Smooth muscle cell (in vitro differentiated cells): ENCODE measurements around the gene GAPVD1. TPM values are rescaled to one million over a fixed set of nuclear protein-coding genes. Genes with fewer than 3 reads are reported as not detected.

Experiments
- DNase-seq: peaks from one replicate; lab custom pipeline; 2025; ENCODE audit not compliant: unreplicated experiment; lab: John Stamatoyannopoulos, UW
- H2AFZ ChIP-seq: fragments of 200-600 bp; sonication (generic); 2 replicates; pipeline ENCODE4 v1.6.0; 2016; ENCODE audit warnings: antibody characterized with exemption, low read depth, mild to moderate bottlenecking
- H3F3A ChIP-seq: fragments of 200-600 bp; sonication (generic); 2 replicates; pipeline ENCODE4 v1.6.0; 2017; ENCODE audit warnings: antibody characterized with exemption, low read depth
- H3K27ac ChIP-seq: fragments of 200-600 bp; sonication (generic); 2 replicates; pipeline ENCODE4 v1.5.1; 2016; ENCODE audit warnings: low read depth, mild to moderate bottlenecking
- H3K27me3 ChIP-seq: fragments of 200-600 bp; sonication (generic); 2 replicates; pipeline ENCODE4 v1.6.1; 2016; ENCODE audit warnings: low read depth, mild to moderate bottlenecking
- H3K36me3 ChIP-seq: fragments of 200-600 bp; sonication (generic); 2 replicates; pipeline ENCODE4 v1.5.1; 2016; ENCODE audit warnings: low read depth
- H3K4me1 ChIP-seq: fragments of 200-600 bp; sonication (generic); 2 replicates; pipeline ENCODE4 v1.5.1; 2016; ENCODE audit warnings: low read depth
- H3K4me2 ChIP-seq: fragments of 200-600 bp; sonication (generic); 2 replicates; pipeline ENCODE4 v1.6.0; 2016; ENCODE audit warnings: mild to moderate bottlenecking
- H3K4me3 ChIP-seq: fragments of 200-600 bp; sonication (generic); 2 replicates; pipeline ENCODE4 v1.5.1; 2016; ENCODE audit warnings: mild to moderate bottlenecking
- H3K79me2 ChIP-seq: fragments of 200-600 bp; sonication (generic); 2 replicates; pipeline ENCODE4 v1.6.0; 2016; ENCODE audit warnings: low read depth, mild to moderate bottlenecking
- H3K9ac ChIP-seq: fragments of 200-600 bp; sonication (generic); 2 replicates; pipeline ENCODE4 v1.6.0; 2016; ENCODE audit warnings: low read depth
- H3K9me3 ChIP-seq: fragments of 200-600 bp; sonication (generic); replicated peaks from 2 replicates; pipeline ENCODE4 v1.5.1; 2016; ENCODE audit warnings: low read depth
- H4K20me1 ChIP-seq: fragments of 200-600 bp; sonication (generic); 2 replicates; pipeline ENCODE4 v1.6.0; 2016; ENCODE audit warnings: low read depth
- WGBS: methylation state at CpG from one replicate; pipeline ENCODE4 v1.1.7; 2016; ENCODE audit warnings: low lambda C conversion rate; 5-methylcytosine and 5-hydroxymethylcytosine counted together
- polyA plus RNA-seq: library from polyadenylated mRNA; unstranded; fragments of >200 nt; fragmentation: Nextera tagmentation; extraction: Ambion mirVana; gene quantifications from 2 replicates; pipeline ENCODE4 v1.2.1, GENCODE V29; 2016
- total RNA-seq: library from RNA; depleted of rRNA; stranded (reverse); fragments of >200 nt; gene quantifications from 2 replicates; pipeline ENCODE4 v1.2.3, GENCODE V29; 2014
- TF ChIP-seq, protein P1 (sequence below): fragments of 200-600 bp; sonication (generic); IDR thresholded peaks from 2 replicates; pipeline ENCODE4 v1.5.1; 2017; ENCODE audit warnings: borderline replicate concordance, mild to moderate bottlenecking, antibody characterized with exemption; ENCODE audit not compliant: insufficient read depth, poor library complexity, severe bottlenecking

Gene GAPVD1
- total and polyA plus RNA-seq, 2 experiments from 2014 or later: 22.3 to 56.4 TPM

DNA sequence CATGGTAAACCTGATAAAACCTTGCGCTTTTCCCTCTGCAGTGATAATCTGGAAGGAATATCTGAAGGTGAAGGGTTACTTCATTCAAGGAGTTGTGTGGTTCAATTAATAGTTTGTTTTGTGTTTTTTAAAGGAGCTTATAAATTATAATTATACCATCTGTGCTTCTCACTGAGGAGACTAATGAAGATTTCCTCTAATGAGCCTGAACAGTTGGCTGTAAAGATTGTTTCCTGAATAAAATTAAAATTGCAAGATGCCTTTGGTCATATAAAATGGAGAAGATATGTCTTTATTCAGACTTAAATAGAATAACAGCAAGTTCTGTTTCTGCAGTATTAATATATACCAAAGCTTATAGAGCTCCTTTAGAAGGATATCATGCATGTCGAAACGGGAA is 59.9 kb downstream of the GAPVD1 start:
- TF ChIP-seq, protein P1, sequence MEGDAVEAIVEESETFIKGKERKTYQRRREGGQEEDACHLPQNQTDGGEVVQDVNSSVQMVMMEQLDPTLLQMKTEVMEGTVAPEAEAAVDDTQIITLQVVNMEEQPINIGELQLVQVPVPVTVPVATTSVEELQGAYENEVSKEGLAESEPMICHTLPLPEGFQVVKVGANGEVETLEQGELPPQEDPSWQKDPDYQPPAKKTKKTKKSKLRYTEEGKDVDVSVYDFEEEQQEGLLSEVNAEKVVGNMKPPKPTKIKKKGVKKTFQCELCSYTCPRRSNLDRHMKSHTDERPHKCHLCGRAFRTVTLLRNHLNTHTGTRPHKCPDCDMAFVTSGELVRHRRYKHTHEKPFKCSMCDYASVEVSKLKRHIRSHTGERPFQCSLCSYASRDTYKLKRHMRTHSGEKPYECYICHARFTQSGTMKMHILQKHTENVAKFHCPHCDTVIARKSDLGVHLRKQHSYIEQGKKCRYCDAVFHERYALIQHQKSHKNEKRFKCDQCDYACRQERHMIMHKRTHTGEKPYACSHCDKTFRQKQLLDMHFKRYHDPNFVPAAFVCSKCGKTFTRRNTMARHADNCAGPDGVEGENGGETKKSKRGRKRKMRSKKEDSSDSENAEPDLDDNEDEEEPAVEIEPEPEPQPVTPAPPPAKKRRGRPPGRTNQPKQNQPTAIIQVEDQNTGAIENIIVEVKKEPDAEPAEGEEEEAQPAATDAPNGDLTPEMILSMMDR: no peak
- H2AFZ ChIP-seq: no peak overlapping the region
- no peaks in the 10 kb centered on the region for H3K27me3 ChIP-seq
- H3K4me2 ChIP-seq: no peak overlapping the region
- peaks cover 6% of the 10 kb centered on the region for H4K20me1 ChIP-seq
- peaks cover 30% of the 10 kb centered on the region for H3K36me3 ChIP-seq
- H3K9ac ChIP-seq: no peak overlapping the region
- H3K9me3 ChIP-seq: no peaks in the 10 kb centered on the region
- no peaks in the 10 kb centered on the region for H3K79me2 ChIP-seq
- no peak overlapping the region for H3K4me3 ChIP-seq
- WGBS: 66% methylated on average over 3 of the region's 3 CpGs
- no peaks in the 10 kb centered on the region for H3K4me1 ChIP-seq
- no peaks in the 10 kb centered on the region for H3F3A ChIP-seq
- no peak overlapping the region for H3K27ac ChIP-seq
- no peak for DNase-seq

DNA sequence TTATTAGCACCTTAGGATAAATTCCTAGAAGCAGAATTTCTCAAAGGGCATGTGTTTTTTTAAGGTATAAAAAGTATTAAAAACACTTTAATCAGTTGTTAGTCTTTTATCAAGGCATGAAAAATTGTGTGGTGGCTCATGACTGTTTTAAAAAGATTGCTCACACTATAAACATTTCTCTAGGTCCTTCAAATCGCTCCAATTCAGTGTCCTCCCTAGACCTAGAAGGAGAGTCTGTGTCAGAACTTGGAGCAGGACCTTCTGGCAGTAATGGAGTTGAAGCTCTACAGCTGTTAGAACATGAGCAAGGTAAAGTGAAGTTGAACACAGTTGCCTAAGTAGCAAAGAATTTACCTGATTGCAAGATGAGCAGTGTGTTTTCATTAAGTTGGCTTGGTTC is 62.0 kb downstream of the GAPVD1 start:
- Histone ChIP-seq H3K4me3 (no peak overlapping the region), H3K4me1 (no peaks in the 10 kb centered on the region), H3F3A (no peaks in the 10 kb centered on the region), H2AFZ (no peak overlapping the region), H3K4me2 (no peak overlapping the region), H3K27me3 (no peaks in the 10 kb centered on the region), H3K9ac (no peak overlapping the region), H3K79me2 (no peaks in the 10 kb centered on the region), H3K36me3 (peaks cover 17% of the 10 kb centered on the region), H3K27ac (no peak overlapping the region), H4K20me1 (peaks cover 6% of the 10 kb centered on the region), H3K9me3 (no peaks in the 10 kb centered on the region)
- WGBS: 100% methylated on average over 1 of the region's 1 CpG
- no peak for DNase-seq
- TF ChIP-seq, protein P1: no peak

DNA sequence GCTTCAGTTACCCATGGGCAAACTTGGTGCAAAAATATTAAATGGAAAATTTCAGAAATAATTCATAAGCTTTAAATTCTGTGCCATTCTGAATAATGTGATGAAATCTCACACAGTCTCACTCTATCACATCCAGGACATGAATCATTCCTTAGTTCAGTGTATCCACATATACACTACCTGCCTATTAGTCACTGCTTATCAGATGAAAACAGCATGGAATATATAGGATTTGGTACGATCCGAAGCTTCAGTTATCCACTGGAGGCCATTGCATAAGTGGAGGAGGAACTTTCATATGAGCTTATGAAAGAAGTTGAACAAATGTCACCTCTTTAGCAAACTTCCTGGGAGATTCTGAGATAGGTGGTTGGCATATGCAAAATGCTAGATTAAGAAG is 64.2 kb downstream of the GAPVD1 start:
- H3K27ac ChIP-seq: no peak overlapping the region
- no peak for DNase-seq
- H2AFZ ChIP-seq: no peak overlapping the region
- no peaks in the 10 kb centered on the region for H3K4me1 ChIP-seq
- no peak overlapping the region for H3K4me2 ChIP-seq
- H3F3A ChIP-seq: no peaks in the 10 kb centered on the region
- H4K20me1 ChIP-seq: peaks cover 3% of the 10 kb centered on the region
- H3K9me3 ChIP-seq: no peaks in the 10 kb centered on the region
- H3K4me3 ChIP-seq: no peak overlapping the region
- no peaks in the 10 kb centered on the region for H3K27me3 ChIP-seq
- no peaks in the 10 kb centered on the region for H3K79me2 ChIP-seq
- TF ChIP-seq, protein P1: no peak
- no peak overlapping the region for H3K9ac ChIP-seq
- H3K36me3 ChIP-seq: peaks cover 16% of the 10 kb centered on the region
- 92% methylated on average over 2 of the region's 2 CpGs for WGBS

DNA sequence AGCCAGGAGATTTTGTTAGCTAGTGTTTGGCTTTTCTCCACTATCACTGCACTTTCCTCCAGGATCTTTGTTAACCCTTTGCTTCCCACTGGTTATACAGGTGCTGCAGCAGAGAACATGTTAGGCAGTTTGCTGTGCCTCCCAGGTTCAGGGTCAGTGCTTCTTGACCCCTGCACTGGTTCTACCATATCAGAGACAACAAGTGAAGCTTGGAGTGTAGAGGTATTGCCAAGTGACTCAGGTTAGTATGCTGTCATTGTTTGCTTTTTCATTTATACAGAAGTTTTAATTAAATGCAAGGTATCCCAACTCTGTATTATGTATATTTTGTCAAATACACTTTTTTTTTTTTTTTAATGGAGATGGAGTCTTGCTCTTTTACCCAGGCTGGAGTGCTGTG is 68.4 kb downstream of the GAPVD1 start:
- TF ChIP-seq, protein P1: no peak
- Histone ChIP-seq H3K79me2 (no peaks in the 10 kb centered on the region), H3K4me2 (no peak overlapping the region), H2AFZ (no peak overlapping the region), H3K4me1 (no peaks in the 10 kb centered on the region), H3K9ac (no peak overlapping the region), H4K20me1 (peaks cover 3% of the 10 kb centered on the region), H3K27me3 (no peaks in the 10 kb centered on the region), H3K27ac (no peak overlapping the region), H3K4me3 (no peak overlapping the region), H3F3A (no peaks in the 10 kb centered on the region), H3K9me3 (no peaks in the 10 kb centered on the region), H3K36me3 (peaks cover 29% of the 10 kb centered on the region)
- DNase-seq: no peak
